ENCODE measurements around the gene MDK. TPM values are rescaled to one million over a fixed set of nuclear protein-coding genes. Genes with fewer than 3 reads are reported as not detected.

MDK gene
- total and polyA plus RNA-seq, 2 experiments from 2014 or later = 562 to 1,225 TPM

DNA sequence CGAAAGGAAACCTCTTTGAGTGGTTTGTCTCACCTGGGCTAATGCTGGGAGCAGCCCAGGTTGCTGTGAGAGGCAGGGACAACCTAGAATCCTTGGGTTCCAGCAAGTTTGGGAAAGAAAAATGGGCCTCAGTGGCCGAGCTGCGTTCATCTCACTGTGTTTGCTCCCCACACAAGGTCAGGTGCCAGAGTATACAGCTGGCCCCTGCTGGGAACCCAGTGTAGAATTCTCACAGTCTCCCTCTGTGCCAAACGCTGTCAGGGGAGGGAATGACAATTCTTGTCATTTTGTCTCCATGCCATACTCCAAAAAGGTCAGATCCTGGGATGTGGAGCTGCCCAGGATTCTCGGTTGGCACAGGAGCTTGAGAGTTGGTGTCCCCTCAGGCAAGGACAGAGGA lies 29.9 kb upstream of the MDK start:
- peaks cover 81% of the 10 kb centered on the region for H3K79me2 ChIP-seq
- H3K9me3 ChIP-seq (ENCODE audit: low read depth) = no peaks in the 10 kb centered on the region
- H3K36me3 ChIP-seq (replicated peaks; ENCODE audit: insufficient read depth, low read depth) = no peaks in the 10 kb centered on the region
- peaks cover 14% of the 10 kb centered on the region for H3K4me1 ChIP-seq (ENCODE audit: insufficient read depth)
- H2AFZ ChIP-seq = no peak overlapping the region
- no peaks in the 10 kb centered on the region for H3K9me2 ChIP-seq (replicated peaks; ENCODE audit: insufficient read depth)
- TF ChIP-seq, protein P1, sequence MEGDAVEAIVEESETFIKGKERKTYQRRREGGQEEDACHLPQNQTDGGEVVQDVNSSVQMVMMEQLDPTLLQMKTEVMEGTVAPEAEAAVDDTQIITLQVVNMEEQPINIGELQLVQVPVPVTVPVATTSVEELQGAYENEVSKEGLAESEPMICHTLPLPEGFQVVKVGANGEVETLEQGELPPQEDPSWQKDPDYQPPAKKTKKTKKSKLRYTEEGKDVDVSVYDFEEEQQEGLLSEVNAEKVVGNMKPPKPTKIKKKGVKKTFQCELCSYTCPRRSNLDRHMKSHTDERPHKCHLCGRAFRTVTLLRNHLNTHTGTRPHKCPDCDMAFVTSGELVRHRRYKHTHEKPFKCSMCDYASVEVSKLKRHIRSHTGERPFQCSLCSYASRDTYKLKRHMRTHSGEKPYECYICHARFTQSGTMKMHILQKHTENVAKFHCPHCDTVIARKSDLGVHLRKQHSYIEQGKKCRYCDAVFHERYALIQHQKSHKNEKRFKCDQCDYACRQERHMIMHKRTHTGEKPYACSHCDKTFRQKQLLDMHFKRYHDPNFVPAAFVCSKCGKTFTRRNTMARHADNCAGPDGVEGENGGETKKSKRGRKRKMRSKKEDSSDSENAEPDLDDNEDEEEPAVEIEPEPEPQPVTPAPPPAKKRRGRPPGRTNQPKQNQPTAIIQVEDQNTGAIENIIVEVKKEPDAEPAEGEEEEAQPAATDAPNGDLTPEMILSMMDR (IDR thresholded peaks at IDR 0.05; ENCODE audit: poor library complexity) = no peak
- no peak for TF ChIP-seq EZH2 (IDR thresholded peaks at IDR 0.05; ENCODE audit: borderline replicate concordance)
- TF ChIP-seq EZH2phosphoT487 (IDR thresholded peaks at IDR 0.05; ENCODE audit: low read depth, severe bottlenecking, unreplicated experiment) = no peak
- H3K27ac ChIP-seq = no peak overlapping the region
- H4K20me1 ChIP-seq (ENCODE audit: insufficient read depth, poor library complexity, severe bottlenecking) = peaks cover 11% of the 10 kb centered on the region
- 85% methylated on average over 5 of the region's 5 CpGs for WGBS (ENCODE audit: low lambda C conversion rate, missing lambda C conversion rate)
- H3K4me3 ChIP-seq = no peak overlapping the region
- H3K27me3 ChIP-seq = no peaks in the 10 kb centered on the region
- no peak for DNase-seq (ENCODE audit: low spot score)
- peak overlapping the region; percentile 46 for H3K4me2 ChIP-seq

DNA sequence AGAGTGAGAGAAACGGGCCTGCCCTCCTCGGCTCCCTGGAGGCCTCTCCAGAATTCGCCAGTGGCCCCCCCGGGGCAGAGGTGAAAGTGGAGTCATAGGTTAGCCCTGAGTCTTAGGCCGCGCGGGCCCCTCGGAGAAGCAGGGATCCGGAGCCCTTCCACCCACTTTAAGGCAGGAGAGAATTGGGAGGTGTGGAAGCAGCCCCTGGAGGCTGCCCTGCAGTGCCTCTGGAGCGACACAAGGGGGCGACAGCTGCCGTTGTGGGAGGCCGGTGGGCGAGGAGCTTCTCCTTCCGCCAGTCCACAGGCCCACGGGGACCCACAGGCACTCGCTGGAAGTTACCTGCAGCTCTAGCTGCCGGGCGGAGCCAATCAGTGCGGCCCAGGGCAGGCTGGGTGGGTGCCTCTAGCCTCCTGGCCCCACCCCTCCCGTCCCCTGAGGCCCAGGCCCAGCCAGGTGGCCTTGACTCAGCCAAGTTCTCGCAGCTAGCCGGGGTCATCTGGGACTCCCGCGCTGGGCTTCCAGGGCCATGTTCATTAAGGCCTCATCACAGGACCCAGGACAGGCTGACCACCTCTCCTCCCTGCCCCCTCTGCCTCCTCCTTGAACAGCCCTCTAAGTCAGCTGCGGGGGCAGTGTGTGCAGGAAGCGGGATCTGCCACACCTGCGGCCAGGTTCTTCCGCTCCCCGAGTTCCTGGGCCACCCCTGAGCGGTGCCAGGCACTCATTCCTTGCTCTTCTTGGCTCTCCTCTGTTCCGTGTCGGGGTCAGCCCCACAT lies 29.2 kb upstream of the MDK start:
- H3K4me3 ChIP-seq = no peak overlapping the region
- TF ChIP-seq EZH2phosphoT487 (IDR thresholded peaks at IDR 0.05; ENCODE audit: low read depth, severe bottlenecking, unreplicated experiment) (no peak), EZH2 (IDR thresholded peaks at IDR 0.05; ENCODE audit: borderline replicate concordance) (no peak)
- TF ChIP-seq, protein P1 (IDR thresholded peaks at IDR 0.05; ENCODE audit: poor library complexity) = peak; percentile 69
- H3K27me3 ChIP-seq = no peaks in the 10 kb centered on the region
- no peak overlapping the region for H3K27ac ChIP-seq
- peak overlapping the region; percentile 46 for H3K4me2 ChIP-seq
- peaks cover 84% of the 10 kb centered on the region for H3K79me2 ChIP-seq
- no peak overlapping the region for H2AFZ ChIP-seq
- WGBS (ENCODE audit: low lambda C conversion rate, missing lambda C conversion rate) = 75% methylated on average over 33 of the region's 33 CpGs
- DNase-seq (ENCODE audit: low spot score) = peak; percentile 64
- H3K9me3 ChIP-seq (ENCODE audit: low read depth) = no peaks in the 10 kb centered on the region
- H4K20me1 ChIP-seq (ENCODE audit: insufficient read depth, poor library complexity, severe bottlenecking) = peaks cover 11% of the 10 kb centered on the region
- H3K4me1 ChIP-seq (ENCODE audit: insufficient read depth) = peaks cover 16% of the 10 kb centered on the region
- no peaks in the 10 kb centered on the region for H3K9me2 ChIP-seq (replicated peaks; ENCODE audit: insufficient read depth)
- no peaks in the 10 kb centered on the region for H3K36me3 ChIP-seq (replicated peaks; ENCODE audit: insufficient read depth, low read depth)

DNA sequence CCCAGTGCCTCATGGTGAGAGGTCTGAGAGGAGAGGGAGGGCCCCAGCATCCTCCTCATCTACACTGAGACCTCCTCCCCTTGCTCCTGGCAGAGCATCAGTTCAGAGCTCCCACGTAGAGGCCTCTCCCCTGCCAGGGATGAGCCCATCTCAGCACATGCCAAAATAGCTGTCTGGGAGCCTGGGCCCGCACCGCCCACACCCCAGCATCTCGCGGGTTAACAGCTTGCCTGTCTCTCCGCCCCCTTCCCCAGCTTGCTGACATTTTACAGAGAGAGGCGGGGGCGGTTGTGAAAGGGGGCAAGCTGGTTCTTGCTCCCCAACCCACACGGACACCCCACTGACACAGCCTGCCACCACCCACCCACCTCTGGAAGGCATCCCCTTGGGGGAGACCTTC lies 27.8 kb upstream of the MDK start:
- no peaks in the 10 kb centered on the region for H3K9me3 ChIP-seq (ENCODE audit: low read depth)
- peaks cover 11% of the 10 kb centered on the region for H4K20me1 ChIP-seq (ENCODE audit: insufficient read depth, poor library complexity, severe bottlenecking)
- no peak overlapping the region for H3K27ac ChIP-seq
- H3K4me3 ChIP-seq = no peak overlapping the region
- 52% methylated on average over 9 of the region's 9 CpGs for WGBS (ENCODE audit: low lambda C conversion rate, missing lambda C conversion rate)
- no peaks in the 10 kb centered on the region for H3K9me2 ChIP-seq (replicated peaks; ENCODE audit: insufficient read depth)
- H3K36me3 ChIP-seq (replicated peaks; ENCODE audit: insufficient read depth, low read depth) = no peaks in the 10 kb centered on the region
- no peak for TF ChIP-seq EZH2 (IDR thresholded peaks at IDR 0.05; ENCODE audit: borderline replicate concordance)
- TF ChIP-seq, protein P1 (IDR thresholded peaks at IDR 0.05; ENCODE audit: poor library complexity) = no peak
- no peak for TF ChIP-seq EZH2phosphoT487 (IDR thresholded peaks at IDR 0.05; ENCODE audit: low read depth, severe bottlenecking, unreplicated experiment)
- H3K4me1 ChIP-seq (ENCODE audit: insufficient read depth) = peaks cover 9% of the 10 kb centered on the region
- no peaks in the 10 kb centered on the region for H3K27me3 ChIP-seq
- DNase-seq (ENCODE audit: low spot score) = no peak
- peaks cover 86% of the 10 kb centered on the region for H3K79me2 ChIP-seq
- H2AFZ ChIP-seq = no peak overlapping the region
- H3K4me2 ChIP-seq = no peak overlapping the region
